Astrocyte (in vitro differentiated cells and primary cell): Measurements from ENCODE around the gene CASP3.

Source experiments
- CTCF ChIP-seq: IDR thresholded peaks from 2 replicates; pipeline ENCODE4 v1.5.1; 2011; ENCODE audit warnings: low read depth, mild to moderate bottlenecking, inconsistent platforms, low read length, moderate library complexity; ENCODE audit not compliant: insufficient read depth
- EZH2 ChIP-seq: IDR thresholded peaks from 2 replicates; pipeline ENCODE4 v1.6.1; 2012; ENCODE audit warnings: mild to moderate bottlenecking, low read length, inconsistent platforms; ENCODE audit not compliant: insufficient read depth

DNA sequence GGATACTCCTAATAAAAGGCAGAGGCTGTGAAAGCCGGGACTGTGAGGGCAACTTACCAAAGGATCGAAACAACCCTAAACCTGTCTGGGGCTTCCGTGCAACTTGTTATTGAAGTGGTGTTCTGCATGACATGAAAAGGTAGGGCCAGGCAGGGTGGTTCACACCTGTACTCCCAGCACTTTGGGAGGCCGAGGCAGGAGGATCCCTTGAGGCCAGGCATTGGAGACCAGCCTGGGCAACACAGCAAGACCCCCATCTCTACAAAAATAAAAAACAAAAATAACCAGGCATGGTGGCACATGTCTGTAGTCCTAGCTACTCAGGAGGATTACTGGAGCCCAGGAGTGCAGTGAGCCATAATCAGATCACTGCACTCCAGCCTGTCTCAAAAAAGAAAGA is 12.3 kb downstream of the CASP3 start:
- TF ChIP-seq CTCF (no peak), EZH2 (no peak)
